ENCODE data around the gene MOK. TPM values are rescaled to one million over a fixed set of nuclear protein-coding genes. Genes with fewer than 3 reads are reported as not detected.
"Not testable (repeated sequence)": the region's sequence is repeated elsewhere in the genome, so short reads cannot be mapped to it uniquely, and the experiment has no call there.

MOK gene
- total RNA-seq, 6 experiments from 2014 or later: 2.7 to 4.7 (median 3.8) TPM

DNA sequence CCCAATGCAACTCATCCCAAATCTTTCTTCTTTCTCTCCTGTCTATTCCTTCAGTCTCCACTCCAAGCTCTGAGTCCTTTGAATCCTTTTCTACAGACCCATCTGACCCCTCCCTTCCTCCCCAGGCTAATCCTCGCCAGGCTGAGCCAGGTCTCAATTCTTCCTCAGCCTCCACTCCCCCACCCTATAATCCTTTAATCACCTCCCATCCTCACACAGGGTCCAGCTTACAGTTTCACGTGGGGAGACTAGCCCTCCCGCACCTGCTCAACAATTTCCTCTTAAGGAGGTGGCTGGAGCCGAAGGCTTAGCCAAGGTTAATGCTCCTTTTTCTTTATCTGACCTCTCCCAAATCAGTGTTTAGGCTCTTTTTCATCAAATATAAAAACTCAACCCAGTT is 63.8 kb downstream of the MOK start:
- Histone ChIP-seq H3K36me3 (no peaks in the 10 kb centered on the region), H3K27me3 (no peaks in the 10 kb centered on the region), H3K9me3 (no peaks in the 10 kb centered on the region), H3K4me1 (no peaks in the 10 kb centered on the region), H3K4me3 (no peak overlapping the region), H3K27ac (no peak overlapping the region)
- TF ChIP-seq POLR2A (IDR thresholded peaks at IDR 0.05): no peak
- TF ChIP-seq, protein P1, sequence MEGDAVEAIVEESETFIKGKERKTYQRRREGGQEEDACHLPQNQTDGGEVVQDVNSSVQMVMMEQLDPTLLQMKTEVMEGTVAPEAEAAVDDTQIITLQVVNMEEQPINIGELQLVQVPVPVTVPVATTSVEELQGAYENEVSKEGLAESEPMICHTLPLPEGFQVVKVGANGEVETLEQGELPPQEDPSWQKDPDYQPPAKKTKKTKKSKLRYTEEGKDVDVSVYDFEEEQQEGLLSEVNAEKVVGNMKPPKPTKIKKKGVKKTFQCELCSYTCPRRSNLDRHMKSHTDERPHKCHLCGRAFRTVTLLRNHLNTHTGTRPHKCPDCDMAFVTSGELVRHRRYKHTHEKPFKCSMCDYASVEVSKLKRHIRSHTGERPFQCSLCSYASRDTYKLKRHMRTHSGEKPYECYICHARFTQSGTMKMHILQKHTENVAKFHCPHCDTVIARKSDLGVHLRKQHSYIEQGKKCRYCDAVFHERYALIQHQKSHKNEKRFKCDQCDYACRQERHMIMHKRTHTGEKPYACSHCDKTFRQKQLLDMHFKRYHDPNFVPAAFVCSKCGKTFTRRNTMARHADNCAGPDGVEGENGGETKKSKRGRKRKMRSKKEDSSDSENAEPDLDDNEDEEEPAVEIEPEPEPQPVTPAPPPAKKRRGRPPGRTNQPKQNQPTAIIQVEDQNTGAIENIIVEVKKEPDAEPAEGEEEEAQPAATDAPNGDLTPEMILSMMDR (IDR thresholded peaks at IDR 0.05): no peak
- DNase-seq: no peak
- WGBS (ENCODE audit: insufficient coverage, low coverage, low lambda C conversion rate, missing lambda C conversion rate): 84% methylated on average over 4 of the region's 4 CpGs
- ATAC-seq: no peak
- intact Hi-C loops (cut with DNase I): no loop called here

DNA sequence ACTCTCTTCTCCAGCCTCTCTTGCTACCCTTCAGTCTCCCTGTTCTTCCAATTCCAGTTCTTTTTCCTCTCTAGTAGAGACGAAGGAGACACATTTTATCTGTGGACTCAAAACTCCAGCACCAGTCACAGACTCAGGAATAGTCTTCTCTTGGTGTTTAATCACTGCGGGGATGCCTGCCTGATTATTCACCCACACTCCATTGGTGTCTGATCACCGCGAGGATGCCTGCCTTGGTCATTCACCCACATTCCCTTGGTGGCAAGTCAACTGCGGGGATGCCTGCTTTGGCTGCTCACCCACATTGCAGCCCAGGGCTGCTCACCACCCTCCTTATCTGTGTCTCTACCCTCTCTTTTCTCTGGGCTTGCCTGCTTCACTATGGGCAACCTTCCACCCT is 64.5 kb downstream of the MOK start:
- WGBS (ENCODE audit: insufficient coverage, low coverage, low lambda C conversion rate, missing lambda C conversion rate): 81% methylated on average over 5 of the region's 5 CpGs

DNA sequence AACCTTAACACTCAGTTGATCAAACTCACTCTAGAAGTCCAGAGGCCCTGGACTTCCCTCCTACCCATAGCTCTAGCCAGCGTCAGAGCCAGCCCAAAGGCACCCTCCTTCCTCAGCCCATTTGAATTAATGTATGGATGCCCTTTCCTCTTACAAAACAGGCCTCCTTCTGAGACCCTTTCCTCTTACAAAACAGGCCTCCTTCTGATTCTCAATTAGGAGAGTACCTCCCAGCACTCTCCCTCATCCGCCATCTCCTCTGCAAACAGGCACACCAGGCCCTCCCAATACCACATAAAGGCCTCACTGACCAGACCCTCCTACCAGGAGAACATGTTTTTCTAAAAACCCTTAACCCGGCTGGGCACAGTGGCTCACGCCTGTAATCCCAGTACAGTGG is 65.7 kb downstream of the MOK start:
- no peak for DNase-seq
- H3K27ac ChIP-seq: no peak overlapping the region
- intact Hi-C loops (cut with DNase I): no loop called here
- H3K9me3 ChIP-seq: no peaks in the 10 kb centered on the region
- H3K4me3 ChIP-seq: no peak overlapping the region
- TF ChIP-seq, protein P1 (IDR thresholded peaks at IDR 0.05): no peak
- TF ChIP-seq POLR2A (IDR thresholded peaks at IDR 0.05): no peak
- H3K27me3 ChIP-seq: no peaks in the 10 kb centered on the region
- no peaks in the 10 kb centered on the region for H3K36me3 ChIP-seq
- no peaks in the 10 kb centered on the region for H3K4me1 ChIP-seq
- ATAC-seq: no peak
- WGBS (ENCODE audit: insufficient coverage, low coverage, low lambda C conversion rate, missing lambda C conversion rate): 86% methylated on average over 3 of the region's 4 CpGs

More for the DNA sequence above, 64.5 kb downstream of the MOK start:
- intact Hi-C loops (cut with DNase I); H3K36me3 ChIP-seq; H3K4me1 ChIP-seq; H3K27ac ChIP-seq; DNase-seq; H3K27me3 ChIP-seq; H3K9me3 ChIP-seq; ATAC-seq; H3K4me3 ChIP-seq: not testable (repeated sequence)

DNA sequence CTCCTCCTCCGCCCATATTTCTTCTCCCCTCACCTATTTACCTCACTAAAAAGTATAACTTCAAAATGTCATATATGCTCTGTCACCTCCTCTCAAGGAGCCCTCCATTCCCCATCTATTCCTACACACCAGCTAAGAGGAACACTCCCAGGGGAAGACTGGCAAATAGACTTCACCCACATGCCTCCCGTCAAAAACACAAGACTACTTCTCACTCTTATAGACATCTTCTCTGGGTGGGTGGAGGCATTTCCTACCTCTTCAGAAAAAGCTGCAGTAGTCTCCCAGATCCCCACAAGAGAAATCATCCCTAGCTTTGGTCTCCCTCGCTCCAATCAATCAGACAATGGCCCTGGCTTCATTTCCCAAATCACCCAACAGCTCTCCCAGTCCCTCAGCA is 66.2 kb downstream of the MOK start:
- no peak for DNase-seq
- ATAC-seq: no peak
- H3K4me1 ChIP-seq: no peaks in the 10 kb centered on the region

DNA sequence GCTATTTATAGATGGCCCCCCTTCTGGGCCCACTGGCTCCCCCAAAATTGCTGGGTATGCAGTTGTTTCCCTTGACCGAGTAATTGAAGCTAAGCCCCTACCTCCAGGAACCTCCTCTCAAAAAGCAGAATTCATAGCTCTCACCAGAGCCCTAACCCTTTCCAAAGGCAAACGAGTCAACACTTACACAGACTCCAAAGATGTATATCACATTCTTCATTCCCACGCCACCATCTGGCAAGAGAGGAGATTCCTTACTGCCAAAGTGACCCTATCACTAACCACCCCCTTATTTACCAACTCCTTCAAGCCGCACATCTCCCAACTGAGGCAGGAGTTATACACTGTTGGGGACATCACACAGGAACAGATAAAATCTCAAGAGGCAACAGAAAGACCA is 66.8 kb downstream of the MOK start:
- Histone ChIP-seq H3K27me3 (no peaks in the 10 kb centered on the region), H3K4me3 (no peak overlapping the region), H3K36me3 (no peaks in the 10 kb centered on the region), H3K9me3 (no peaks in the 10 kb centered on the region), H3K4me1 (no peaks in the 10 kb centered on the region), H3K27ac (no peak overlapping the region)
- no peak for ATAC-seq
- DNase-seq: no peak
- TF ChIP-seq, protein P1 (IDR thresholded peaks at IDR 0.05): no peak
- no peak for TF ChIP-seq POLR2A (IDR thresholded peaks at IDR 0.05)
- WGBS (ENCODE audit: insufficient coverage, low coverage, low lambda C conversion rate, missing lambda C conversion rate): 62% methylated on average over 4 of the region's 4 CpGs
- intact Hi-C loops (cut with DNase I): no loop called here

More for the DNA sequence above, 66.2 kb downstream of the MOK start:
- Histone ChIP-seq H3K9me3 (no peaks in the 10 kb centered on the region), H3K4me3 (no peak overlapping the region), H3K36me3 (no peaks in the 10 kb centered on the region), H3K27me3 (no peaks in the 10 kb centered on the region), H3K27ac (no peak overlapping the region)
- no peak for TF ChIP-seq POLR2A (IDR thresholded peaks at IDR 0.05)
- TF ChIP-seq, protein P1 (IDR thresholded peaks at IDR 0.05): no peak
- WGBS (ENCODE audit: insufficient coverage, low coverage, low lambda C conversion rate, missing lambda C conversion rate): 100% methylated on average over 2 of the region's 3 CpGs
- intact Hi-C loops (cut with DNase I): no loop called here
